Embryonic facial prominence (tissue), 1 donor: Measurements from ENCODE around the gene PTPRN.
A peak's percentile ranks its signal among the peaks of the same experiment; 100 is the strongest.

Experiments
- DNase-seq: peaks from one replicate; pipeline ENCODE4 v3.0.0-alpha.2; 2016; ENCODE audit errors: extremely low spot score

The PTPRN gene

GRCh38 chr2:219245148-219245898 lies 63.9 kb downstream of the PTPRN start, which contains the start of the genes GLB1L and STK16:
Gene GLB1L, minus strand, starts transcription at chr2:219245444. Its CDS starts 1,871 bp downstream, at chr2:219243573.
Gene STK16, plus strand, starts transcription at chr2:219245479. Its CDS starts 521 bp downstream, at chr2:219246000.
- DNase-seq, result peak; percentile 78

GRCh38 chr2:219244789-219245147 lies 64.4 kb downstream of the PTPRN start:
- no peak for DNase-seq

- no peak for DNase-seq
These were observed 65.9 kb downstream of the PTPRN start for GRCh38 chr2:219243291-219243761.
